Esophagus squamous epithelium (tissue), 4 donors: ENCODE results near the gene IGF1R.

Experiments
- POLR2A ChIP-seq, 4 donors: fragments of 450-650 bp; IDR thresholded peaks; one replicate each; pipeline ENCODE4 v1.6.1; 2017; ENCODE audit warnings: antibody characterized with exemption in 4 of 4, mild to moderate bottlenecking in 4 of 4, moderate library complexity in 3 of 4
- TF ChIP-seq, protein P1 (sequence below), 6 experiments: fragments of 450-650 bp in 4 of 6; fragments of 200-600 bp in 2 of 6; sonication (generic) in 2 of 6; IDR thresholded peaks; one replicate each; pipeline ENCODE4 v1.5.1; 2016 to 2019; ENCODE audit warnings: antibody characterized with exemption in 6 of 6, mild to moderate bottlenecking in 4 of 6, moderate library complexity in 4 of 6

DNA sequence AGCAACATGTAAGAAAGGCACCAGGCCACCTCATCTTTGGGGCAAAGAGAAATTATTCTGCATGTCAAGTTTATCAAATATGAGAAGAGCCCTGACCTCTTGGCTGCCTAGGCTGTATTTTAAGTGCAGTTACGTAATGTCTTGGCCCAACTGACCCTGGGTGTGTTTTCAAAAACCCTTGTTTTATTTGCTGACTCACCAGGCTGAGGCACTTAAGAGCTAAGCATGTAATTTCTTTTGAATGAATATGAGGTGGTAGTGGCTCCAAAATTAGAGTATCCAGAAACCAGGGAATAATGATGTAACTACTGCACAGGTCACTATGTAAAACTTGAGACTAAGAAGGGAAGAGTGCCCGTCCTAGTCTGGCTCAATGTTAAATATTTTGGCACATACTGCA is 335.0 kb downstream of the IGF1R start:
- TF ChIP-seq, protein P1, sequence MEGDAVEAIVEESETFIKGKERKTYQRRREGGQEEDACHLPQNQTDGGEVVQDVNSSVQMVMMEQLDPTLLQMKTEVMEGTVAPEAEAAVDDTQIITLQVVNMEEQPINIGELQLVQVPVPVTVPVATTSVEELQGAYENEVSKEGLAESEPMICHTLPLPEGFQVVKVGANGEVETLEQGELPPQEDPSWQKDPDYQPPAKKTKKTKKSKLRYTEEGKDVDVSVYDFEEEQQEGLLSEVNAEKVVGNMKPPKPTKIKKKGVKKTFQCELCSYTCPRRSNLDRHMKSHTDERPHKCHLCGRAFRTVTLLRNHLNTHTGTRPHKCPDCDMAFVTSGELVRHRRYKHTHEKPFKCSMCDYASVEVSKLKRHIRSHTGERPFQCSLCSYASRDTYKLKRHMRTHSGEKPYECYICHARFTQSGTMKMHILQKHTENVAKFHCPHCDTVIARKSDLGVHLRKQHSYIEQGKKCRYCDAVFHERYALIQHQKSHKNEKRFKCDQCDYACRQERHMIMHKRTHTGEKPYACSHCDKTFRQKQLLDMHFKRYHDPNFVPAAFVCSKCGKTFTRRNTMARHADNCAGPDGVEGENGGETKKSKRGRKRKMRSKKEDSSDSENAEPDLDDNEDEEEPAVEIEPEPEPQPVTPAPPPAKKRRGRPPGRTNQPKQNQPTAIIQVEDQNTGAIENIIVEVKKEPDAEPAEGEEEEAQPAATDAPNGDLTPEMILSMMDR (IDR thresholded peaks at IDR 0.05) = no peak
- TF ChIP-seq POLR2A (IDR thresholded peaks at IDR 0.05) = no peak
